ENCODE data around the gene SPTLC2. TPM values are rescaled to one million over a fixed set of nuclear protein-coding genes. Genes with fewer than 3 reads are reported as not detected.
"Not testable (repeated sequence)": the region's sequence is repeated elsewhere in the genome, so short reads cannot be mapped to it uniquely, and the experiment has no call there.

Gene SPTLC2
- total RNA-seq, 1 donor from 2014 or later, result 46.1 TPM

- no peak for TF ChIP-seq CTCF (IDR thresholded peaks at IDR 0.05)
- H3K4me3 ChIP-seq, result no peak overlapping the region
- H3K27ac ChIP-seq, result no peak overlapping the region
- ATAC-seq (no peak), DNase-seq (no peak)
- peaks cover 10% of the 10 kb centered on the region for H3K36me3 ChIP-seq
- no peaks in the 10 kb centered on the region for H3K9me3 ChIP-seq
- H3K4me1 ChIP-seq, result no peaks in the 10 kb centered on the region
- no peaks in the 10 kb centered on the region for H3K27me3 ChIP-seq (ENCODE audit: low read depth)
- intact Hi-C loops (cut with DNase I), result no loop called here
Observed at GRCh38 chr14:77529963-77530362, 86.5 kb downstream of the SPTLC2 start.

GRCh38 chr14:77529213-77529612 lies 87.2 kb downstream of the SPTLC2 start:
- DNase-seq, result no peak
- Histone ChIP-seq H3K4me1 (no peaks in the 10 kb centered on the region), H3K27me3 (ENCODE audit: low read depth) (no peaks in the 10 kb centered on the region), H3K4me3 (no peak overlapping the region), H3K27ac (no peak overlapping the region), H3K9me3 (no peaks in the 10 kb centered on the region), H3K36me3 (peaks cover 10% of the 10 kb centered on the region)
- no peak for TF ChIP-seq CTCF (IDR thresholded peaks at IDR 0.05)
- intact Hi-C loops (cut with DNase I), result no loop called here
- ATAC-seq, result no peak

GRCh38 chr14:77528701-77529100 lies 87.7 kb downstream of the SPTLC2 start:
- intact Hi-C loops (cut with DNase I); H3K4me1 ChIP-seq; H3K27me3 ChIP-seq (ENCODE audit: low read depth); H3K4me3 ChIP-seq; H3K36me3 ChIP-seq; DNase-seq; H3K27ac ChIP-seq; H3K9me3 ChIP-seq; ATAC-seq: not testable (repeated sequence)

- Histone ChIP-seq H3K4me3 (no peak overlapping the region), H3K27me3 (ENCODE audit: low read depth) (no peaks in the 10 kb centered on the region), H3K27ac (no peak overlapping the region), H3K9me3 (no peaks in the 10 kb centered on the region), H3K4me1 (no peaks in the 10 kb centered on the region), H3K36me3 (peaks cover 18% of the 10 kb centered on the region)
- intact Hi-C loops (cut with DNase I), result no loop called here
- ATAC-seq, result no peak
- no peak for DNase-seq
- no peak for TF ChIP-seq CTCF (IDR thresholded peaks at IDR 0.05)
Observed at GRCh38 chr14:77526266-77526665, 90.2 kb downstream of the SPTLC2 start.

- H3K27ac ChIP-seq, result no peak overlapping the region
- H3K9me3 ChIP-seq, result no peaks in the 10 kb centered on the region
- no peak for DNase-seq
- ATAC-seq, result no peak
- no peaks in the 10 kb centered on the region for H3K4me1 ChIP-seq
- H3K36me3 ChIP-seq, result peaks cover 28% of the 10 kb centered on the region
- TF ChIP-seq CTCF (IDR thresholded peaks at IDR 0.05), result no peak
- no peaks in the 10 kb centered on the region for H3K27me3 ChIP-seq (ENCODE audit: low read depth)
- H3K4me3 ChIP-seq, result no peak overlapping the region
- intact Hi-C loops (cut with DNase I), result no loop called here
Observed at GRCh38 chr14:77524536-77524935, 91.9 kb downstream of the SPTLC2 start.

GRCh38 chr14:77523109-77523508 lies 93.3 kb downstream of the SPTLC2 start:
- Histone ChIP-seq H3K9me3 (no peaks in the 10 kb centered on the region), H3K36me3 (peaks cover 43% of the 10 kb centered on the region), H3K4me3 (no peak overlapping the region), H3K27ac (no peak overlapping the region), H3K27me3 (ENCODE audit: low read depth) (no peaks in the 10 kb centered on the region), H3K4me1 (no peaks in the 10 kb centered on the region)
- DNase-seq (no peak), ATAC-seq (no peak)
- intact Hi-C loops (cut with DNase I), result no loop called here
- TF ChIP-seq CTCF (IDR thresholded peaks at IDR 0.05), result no peak

All from lower lobe of right lung (tissue), 2 donors.